ENCODE results near the gene USP20.

The USP20 gene

DNA sequence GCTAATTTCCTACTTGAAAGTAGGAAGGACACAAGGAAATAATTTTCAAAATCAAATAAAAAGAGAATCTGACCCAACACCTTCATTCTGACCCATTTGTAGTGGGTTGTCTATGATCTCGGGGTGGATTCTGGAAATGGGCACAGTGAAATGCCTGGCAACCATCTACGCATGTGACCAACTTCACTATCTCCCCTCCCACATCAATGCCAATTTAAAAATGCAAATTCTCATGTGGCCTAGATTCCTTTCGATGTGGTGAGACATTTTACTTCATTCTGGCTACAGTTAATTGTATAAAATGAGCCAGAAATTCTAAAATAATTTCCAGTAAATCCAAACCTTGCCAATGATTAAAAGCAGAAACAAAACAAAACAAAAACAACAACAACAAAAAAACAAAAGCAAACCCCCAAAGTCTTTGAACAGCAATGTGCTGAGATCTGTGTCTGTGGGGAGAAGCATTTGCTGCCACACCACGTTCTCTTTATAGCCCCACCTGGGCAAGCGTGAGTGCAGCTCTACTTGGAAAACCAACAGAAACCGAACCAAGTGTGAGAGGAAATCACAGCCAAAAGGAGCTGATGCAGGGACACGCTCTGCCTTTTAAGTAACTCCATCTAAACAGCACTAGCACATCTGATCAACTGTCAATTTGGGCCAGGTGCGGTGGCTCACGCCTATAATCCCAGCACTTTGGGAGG lies 59.0 kb downstream of the USP20 start:
- peak; percentile 27 for DNase-seq

DNA sequence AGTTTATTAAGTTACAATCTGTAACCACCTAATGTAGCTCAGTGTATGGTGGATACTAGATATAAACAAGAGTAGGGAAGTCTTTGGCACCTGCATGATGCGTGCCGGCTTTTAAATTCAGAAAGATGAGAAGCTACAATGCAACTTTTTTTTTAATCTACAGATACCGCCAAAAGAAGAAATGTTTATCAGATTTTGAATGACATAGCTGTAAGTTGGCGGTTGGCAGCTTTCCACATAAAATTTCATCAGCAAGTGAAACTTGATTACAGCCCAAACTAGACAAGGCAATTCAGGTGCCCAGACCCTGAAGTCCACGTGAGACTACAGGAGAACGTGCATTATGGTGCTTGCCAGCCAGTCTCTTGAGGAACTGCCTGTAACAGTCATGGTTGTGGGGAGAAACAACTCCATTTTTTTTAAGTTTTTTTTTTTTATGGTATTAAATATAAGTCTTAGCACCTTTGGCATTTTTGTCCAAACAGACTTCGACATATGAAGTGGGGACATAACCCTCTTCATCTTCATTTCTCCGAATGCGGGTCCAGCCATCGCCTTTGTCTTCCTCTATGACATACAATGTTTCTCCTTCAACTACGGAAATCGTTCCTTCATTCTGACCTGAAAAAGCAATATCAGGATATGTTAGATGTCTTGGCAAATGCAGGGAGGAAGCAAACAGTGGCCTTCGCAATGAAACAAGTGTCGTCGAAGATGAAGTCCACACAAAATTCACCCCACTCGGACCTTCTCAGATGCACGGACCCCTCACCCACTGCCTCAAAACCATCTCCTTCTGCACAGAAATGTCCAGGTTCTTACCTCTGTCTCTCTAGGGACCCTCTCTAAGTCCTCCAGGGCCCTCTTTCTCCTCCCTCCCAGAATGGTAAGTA lies 60.4 kb downstream of the USP20 start:
- peak; percentile 33 for DNase-seq

DNA sequence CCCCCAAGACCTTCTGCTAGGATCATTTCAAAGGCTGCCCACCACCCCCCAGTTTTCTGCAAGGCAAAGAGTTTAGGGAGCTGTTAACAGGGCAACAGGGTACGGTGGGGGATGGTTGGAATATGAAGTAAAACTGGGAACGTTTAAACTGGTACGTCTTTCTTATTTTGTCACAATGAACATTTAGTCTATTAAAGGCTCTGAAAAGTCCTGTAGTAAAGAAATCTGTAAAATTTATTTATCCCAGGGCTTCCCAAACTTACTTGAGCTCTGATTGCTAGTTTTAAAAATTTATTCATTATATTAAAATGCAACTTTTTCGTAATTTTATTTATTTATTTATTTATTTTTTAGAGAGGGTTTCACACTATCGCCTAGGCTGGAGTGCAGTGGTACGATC lies 62.0 kb downstream of the USP20 start:
- no peak for DNase-seq

DNA sequence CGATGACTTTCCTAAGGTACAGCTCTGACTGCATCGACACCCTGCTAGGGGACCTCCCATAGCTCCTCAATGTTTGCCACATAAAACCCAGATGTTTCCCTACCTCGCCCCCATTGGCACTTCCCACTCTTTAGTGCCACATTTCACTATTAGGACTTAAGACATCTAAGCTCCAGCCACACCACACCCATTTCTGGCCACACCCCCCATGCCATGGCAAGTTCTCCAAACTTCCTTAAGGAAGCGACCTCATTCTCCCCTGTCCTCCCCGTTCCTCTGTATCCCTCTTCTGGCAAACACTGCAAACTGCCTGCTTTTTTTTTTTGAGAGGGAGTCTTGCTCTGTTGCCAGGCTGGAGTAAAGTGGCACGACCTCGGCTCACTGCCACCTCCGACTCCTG lies 62.9 kb downstream of the USP20 start:
- DNase-seq: no peak

DNA sequence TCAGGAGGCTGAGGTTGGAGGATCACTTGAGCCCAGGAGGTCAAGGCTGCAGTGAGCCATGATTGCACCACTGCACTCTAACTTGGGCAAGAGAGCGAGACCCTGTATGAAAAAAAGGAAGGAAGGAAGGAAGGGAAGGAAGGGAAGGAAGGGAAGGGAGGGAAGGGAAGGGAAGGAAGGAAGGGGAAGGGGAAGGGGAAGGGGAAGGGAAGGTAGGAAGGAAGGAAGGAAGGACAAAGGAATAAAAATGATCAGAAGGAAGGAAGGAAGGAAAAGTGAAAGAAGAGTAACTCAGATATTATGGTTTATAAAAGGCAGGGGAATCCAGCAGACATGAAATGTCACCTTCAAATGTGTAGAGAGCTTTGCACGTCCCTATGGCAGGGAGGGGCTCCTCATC lies 64.4 kb downstream of the USP20 start:
- no peak for DNase-seq

DNA sequence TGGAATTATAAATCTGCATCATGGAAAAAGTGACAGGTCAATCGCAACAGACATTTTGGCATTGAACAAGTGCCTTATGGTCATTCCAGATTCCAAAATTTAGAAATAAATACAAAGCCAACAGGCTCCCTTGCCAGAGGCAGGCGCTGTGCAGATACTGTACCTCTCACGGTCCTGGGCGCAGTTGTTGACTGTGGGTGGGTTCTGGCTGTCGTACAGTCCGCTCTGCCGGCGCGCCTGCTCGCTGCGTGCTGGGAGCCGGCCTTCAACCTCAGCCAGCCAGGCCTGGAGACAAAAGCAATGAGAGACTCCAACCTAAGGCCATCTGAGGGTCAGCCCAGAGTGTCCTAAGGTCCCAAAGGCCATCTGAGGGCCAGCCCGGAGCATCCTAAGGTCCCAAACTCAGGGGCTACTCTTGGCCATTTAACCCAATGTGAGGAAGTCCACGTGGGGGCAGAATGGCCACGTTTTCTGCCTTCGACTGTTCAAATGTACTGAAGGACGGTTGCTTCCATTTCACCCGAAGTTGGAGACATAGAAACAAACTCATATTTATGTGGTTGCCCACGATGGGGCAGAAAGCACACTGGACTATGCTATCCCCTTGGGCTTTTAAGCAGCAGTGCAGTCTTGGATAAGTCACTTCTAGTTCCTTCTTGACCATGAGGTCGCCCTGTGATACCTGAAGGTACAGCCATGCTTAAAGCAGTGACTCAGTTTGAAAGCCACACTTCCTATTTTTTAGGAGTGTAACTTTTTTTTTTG lies 65.2 kb downstream of the USP20 start:
- DNase-seq: no peak

DNA sequence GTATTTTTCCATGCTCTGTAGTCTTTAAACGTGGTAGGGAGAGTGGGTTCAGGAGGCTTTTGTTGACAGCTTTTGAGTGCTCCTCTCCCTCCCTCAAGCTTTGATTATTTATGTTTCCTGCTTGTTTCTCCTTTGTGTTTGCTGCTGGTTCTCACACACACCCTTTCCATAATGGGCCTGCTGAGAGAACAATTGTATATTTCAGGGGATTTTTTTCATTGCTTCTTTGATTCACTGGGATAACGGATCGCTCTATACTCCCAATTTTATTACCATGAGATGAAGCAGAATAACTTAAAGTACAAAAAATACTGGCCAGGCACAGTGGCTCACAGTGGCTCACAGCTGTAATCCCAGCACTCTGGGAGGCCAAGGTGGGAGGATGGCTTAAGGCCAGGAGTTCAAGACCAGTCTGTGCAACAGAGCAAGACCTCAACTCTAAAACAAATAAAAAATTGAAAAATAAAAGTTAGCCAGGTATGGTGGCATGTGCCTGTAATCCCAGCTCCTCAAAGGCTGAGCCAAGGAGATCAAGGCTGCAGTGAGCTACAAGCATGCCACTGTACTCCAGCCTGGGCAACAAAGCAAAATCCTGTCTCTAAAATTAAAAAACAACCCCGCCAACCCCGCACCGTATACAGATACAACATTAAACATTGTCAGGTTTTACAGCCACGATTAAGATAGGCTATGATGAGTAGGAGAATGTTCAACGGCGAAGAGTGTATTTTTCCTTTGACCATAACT lies 66.9 kb downstream of the USP20 start:
- DNase-seq: no peak

DNA sequence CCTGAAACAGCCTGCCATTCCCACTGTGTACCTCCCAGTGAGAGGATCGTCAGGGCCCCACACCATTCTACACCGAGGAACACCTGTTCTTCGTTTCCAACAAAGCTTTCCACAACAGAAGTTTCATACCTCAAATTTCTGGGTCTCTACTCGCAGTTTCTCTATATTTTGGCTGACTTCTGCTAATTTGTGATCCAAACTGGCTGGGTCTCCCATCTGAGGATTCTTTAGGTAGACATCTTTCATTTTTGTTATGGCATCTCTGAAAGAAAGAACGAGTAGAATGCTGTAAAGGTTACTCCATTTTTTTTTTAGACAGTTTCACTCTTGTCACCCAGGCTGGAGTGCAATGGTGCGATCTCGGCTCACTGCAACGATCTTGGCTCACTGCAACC lies 67.5 kb downstream of the USP20 start:
- DNase-seq: no peak

DNA sequence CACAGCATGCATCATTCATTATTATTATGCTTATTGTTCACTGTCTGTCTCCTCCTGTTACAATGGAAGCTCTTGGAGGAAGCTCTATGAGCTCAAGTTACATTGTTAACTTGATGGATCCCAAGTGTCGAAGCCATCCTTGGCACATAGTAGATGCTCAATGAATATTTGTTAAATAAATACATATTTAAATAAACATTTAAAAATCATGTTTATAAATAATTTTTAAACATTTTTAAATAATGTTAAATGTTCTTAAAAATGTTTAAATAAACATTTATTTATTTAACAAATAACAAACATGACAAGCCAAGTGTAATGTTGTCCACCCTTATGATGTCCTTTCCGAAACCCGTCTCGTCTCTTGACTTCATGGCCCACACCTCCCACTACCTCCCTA lies 69.5 kb downstream of the USP20 start:
- DNase-seq: no peak

DNA sequence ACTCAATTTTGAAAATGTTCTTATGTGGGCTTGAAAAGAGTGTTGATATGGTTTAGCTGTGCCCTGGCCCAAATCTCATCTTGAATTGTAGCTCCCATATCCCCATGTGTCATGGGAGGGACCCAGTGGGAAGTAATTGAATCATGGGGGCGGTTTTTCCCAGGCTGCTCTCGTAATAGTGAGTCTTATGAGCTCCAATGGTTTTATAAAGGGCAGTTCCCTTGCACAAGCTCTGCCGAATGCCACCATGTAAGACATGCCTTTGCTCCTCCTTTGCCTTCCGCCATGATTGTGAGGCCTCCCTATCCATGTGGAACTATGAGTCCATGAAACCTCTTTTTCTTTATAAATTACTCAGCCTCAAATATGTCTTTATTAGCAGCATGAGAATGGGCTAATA lies 71.0 kb downstream of the USP20 start:
- DNase-seq: no peak

DNA sequence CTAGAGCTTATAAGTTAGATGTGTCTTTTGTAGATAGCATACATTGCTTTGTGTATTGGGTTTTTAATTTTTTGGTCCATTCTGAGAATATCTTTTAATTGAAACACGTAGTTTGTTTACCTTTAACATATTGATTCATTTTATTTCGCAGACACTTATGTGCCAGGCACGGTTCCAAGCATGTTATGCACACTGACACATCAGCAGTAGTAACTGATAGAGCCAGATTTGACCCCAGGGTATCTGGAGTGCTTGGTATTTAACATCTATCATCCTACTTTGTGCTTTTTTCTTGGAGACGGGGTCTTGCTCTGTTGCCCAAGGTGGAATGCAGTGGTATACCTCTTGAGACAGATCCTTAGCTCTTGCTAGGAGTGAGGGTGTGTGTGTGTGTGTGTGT lies 71.9 kb downstream of the USP20 start:
- no peak for DNase-seq

DNA sequence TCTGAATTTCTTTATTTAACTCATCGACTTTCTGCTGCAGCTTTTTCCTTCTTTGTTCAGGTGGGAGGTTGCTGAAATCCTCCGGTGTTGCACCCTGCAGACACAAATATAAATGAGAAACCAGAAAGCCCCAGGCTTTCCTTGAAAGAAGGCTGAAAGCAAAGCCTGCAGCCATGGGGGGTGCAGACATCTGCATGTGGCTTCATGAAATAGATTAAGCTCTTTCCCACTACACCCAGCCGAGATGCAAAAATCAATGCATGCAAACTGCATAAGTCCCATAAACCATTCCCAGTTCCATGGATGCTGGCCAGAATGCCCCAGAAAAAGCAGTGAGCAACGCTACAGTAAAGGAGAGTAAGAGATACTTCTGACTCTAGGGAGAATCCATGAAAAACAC lies 73.6 kb downstream of the USP20 start:
- DNase-seq: no peak

DNA sequence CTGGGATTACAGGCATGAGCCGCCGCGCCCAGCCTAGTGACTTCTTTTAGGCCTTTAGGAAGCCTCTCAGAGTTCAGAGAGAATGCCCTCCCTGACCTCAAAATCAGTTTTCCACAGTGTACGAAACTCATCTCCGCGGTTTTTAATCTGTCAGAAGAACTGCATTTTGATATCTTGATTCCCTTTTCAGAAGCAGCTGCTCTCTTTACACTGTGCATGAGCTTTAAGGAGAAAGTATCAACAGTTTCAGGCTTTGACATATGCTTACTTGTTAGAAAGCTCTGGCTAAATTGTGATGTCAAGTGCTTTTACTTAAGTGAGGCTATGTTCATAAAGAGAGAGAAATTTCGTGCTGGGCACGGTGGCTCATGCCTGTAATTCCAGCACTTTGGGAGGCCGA lies 74.6 kb downstream of the USP20 start:
- DNase-seq: no peak

DNA sequence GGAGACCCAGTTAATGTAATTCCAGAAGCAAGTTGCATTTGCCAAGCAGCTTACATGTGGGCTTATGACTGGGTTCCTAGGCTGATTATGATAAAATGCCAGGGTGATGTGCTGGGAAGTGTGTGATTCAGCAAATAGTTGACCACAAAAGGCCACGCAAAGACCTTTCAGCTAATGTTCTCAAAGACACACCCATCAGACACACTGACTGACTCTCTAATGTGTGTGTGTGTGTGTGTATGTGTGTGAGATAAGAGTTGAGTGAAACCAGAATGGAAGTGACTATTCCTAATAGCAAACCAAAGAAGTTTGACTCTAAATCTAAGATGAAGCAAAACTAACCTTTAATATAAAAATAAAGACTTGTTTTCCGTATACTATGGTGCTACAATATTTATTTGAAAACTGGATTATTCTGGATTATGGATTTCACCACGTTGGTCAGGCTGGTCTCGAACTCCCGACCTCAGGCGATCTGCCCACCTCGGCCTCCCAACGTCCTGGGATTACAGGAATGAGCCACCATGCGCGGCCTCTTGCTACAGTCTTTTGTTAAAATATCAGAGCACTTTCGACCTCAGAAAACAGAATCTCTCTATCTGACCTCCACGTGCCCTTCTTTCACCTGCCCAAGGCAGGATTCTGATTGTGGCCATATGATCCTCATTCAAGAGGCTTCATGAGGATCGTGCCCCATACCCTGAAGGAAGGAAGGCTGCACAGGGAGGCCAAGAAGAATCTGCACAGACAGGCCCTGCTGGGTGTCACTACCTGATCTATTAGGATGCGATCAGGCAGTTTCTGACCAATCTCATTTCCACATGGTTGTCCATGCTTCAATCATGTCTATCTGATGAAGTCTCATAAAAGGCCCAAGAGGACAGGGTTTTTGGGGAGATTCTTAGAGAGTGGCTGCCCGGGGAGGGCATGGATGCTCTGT lies 75.6 kb downstream of the USP20 start:
- peak; percentile 19 for DNase-seq

DNA sequence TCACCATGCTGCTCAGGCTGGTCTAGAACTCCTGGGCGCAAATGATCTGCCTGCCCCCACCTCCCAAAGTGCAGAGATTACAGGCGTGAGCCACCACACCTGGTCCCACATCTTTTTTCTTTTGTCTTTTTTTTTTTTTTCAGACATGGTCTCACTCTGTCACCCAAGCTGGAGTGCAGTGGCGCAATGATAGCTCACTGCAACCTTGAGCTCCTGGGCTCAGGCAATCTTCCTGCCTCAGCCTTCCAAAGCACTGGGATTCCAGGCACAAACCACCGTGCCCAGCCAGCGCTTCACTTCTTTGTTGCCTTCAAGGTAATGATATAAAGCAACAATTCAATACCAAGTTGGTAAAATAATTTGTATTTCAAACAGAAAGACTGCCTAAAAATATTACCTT lies 78.8 kb downstream of the USP20 start:
- DNase-seq: no peak

DNA sequence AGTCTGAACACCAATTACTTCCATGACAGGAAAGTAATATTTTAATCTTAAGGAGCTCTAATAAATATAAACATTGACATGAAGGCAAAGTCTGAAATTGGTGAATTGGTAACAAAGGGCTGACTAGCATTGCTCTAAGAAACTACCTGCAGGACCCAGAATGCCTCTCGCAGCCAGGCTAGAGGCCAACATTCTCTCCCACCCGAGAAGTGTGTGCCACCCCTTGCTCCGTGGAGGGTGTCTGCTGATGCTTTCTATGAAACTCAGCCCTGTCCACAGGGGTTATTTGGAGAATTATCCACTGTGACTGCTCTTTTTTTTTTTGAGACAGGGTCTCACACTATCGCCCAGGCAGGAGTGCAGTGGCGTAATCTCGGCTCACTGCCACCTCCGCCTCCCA lies 81.4 kb downstream of the USP20 start:
- DNase-seq: no peak

DNA sequence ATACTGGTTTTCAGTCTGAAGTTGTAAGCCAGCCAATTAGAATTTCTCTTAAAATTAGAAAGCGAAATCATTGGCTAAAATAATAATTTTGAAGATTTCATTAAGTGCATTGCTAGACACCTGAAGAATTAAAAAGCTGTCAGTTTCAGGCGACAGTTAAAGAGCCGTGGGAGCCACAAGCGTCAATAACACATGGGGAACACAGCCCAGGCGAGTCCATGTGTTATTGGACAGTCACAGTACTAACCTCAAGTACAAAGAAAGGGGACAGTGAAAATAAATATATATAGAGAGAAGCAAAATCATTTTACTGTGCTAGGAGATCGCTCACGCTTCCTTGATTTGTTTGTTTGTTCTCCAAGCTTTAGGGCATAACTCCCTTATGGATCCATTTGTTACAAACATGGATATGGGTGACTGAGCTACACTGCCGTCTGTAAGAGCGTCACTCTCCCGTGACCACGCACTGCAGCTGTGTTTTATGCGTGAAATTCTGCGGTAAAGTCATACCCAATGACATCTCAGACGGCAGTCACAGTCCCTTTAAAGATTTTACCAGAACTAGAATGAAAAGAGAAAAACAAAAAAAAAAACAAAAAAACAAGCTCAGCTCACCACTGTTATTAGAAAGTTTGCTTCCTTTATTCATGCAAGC lies 83.2 kb downstream of the USP20 start:
- no peak for DNase-seq

DNA sequence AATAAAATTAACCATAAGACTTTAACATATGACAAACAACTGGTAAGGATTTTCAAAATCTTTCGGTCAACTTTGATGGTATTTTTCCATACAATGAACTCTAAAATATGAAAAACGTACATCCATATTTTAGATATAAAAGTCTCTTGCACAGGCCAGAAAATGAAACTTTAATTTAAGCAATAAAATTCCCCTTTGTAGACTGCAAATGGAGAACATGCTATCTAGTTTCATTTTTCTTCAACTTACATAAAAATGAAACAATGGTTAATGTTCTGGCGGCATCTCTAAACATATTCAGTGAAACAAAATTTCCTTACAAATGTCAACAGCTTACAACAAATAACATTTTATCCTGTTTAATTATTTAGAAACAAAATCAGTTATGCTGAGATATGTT lies 84.0 kb downstream of the USP20 start:
- no peak for DNase-seq

DNA sequence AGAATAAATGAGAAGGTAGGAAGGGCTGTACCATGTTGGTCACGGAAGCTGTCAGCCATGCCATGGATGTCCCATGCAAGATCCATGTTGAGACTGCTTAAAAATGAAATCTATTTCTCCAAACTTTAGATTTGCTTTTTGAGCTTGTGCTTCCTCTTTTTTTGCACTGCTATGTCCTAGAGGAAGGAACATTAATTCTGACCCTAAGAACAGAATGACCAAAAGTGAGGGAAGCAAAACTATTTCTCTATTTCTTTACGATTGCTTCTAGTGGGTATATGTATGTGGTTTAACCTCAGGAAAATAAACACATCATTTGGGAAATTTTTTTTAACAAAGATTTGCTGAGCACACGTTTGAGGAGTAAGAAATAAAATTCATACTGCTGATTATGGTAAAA lies 84.6 kb downstream of the USP20 start:
- no peak for DNase-seq

DNA sequence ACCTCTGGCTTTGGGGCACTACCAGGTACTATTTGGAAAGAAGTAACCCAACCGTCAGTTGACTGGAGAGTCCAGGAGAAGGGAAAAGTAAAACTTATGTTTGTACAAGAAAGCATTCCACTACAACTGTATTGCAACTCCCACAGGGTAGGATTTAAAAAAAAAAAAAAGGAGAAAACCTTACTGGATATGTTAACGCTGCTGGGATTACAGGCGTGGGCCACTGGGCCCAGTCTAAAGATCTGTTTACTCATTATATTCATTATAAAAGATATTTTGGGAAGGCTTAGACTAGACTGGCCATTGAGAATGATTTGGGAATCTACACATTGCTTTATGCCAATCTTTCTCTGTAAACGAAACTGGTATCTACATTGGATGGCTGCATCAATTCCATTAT lies 86.6 kb downstream of the USP20 start:
- DNase-seq: no peak

DNA sequence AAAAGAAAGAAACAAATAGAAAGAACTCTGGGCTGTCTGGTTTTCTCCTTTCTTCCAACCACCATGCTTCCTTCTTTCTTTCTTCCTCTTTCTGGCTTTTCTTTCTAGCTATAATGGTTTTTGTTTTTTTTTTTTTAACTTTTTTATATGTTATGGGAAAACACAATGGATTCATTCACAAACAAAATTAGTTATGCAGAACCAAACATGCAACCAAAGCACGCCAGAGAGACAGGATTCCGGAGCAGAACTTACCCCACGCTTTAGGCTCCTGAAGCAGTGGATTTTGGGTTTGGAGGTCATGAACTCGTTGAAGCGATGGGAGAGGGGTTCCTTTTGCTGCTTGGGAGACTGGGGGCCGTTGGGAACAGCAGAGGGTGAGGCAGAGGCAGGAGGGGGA lies 88.3 kb downstream of the USP20 start:
- DNase-seq: no peak
